SK-N-SH treated with all-trans-retinoic acid at 6 μM for 48 hours (cell line): ENCODE data around the gene FAM111A.
"Not testable (repeated sequence)": the region's sequence is repeated elsewhere in the genome, so short reads cannot be mapped to it uniquely, and the experiment has no call there.

Experiments
- ATAC-seq: fragments of 200-7000 bp; cut with Tn5 transposase; 3 replicates; pipeline ENCODE4 v1.9.1; 2020; ENCODE audit warnings: mild to moderate bottlenecking, moderate library complexity
- ARNTL ChIP-seq: fragments of 450-650 bp; formaldehyde crosslinking; IDR thresholded peaks from 2 replicates; pipeline ENCODE4 v1.5.0; 2020; ENCODE audit warnings: low read depth, mild to moderate bottlenecking, moderate library complexity, borderline replicate concordance
- BACH2 ChIP-seq: fragments of 250-450 bp; sonication (Bioruptor Pico); IDR thresholded peaks from 2 replicates; pipeline ENCODE4 v1.9.0; 2021; ENCODE audit warnings: mild to moderate bottlenecking, borderline replicate concordance
- CREB5 ChIP-seq: fragments of 250-450 bp; sonication (Bioruptor Pico); IDR thresholded peaks from 2 replicates; pipeline ENCODE4 v1.5.1; 2020; ENCODE audit warnings: low read depth, mild to moderate bottlenecking, moderate library complexity
- CSDC2 ChIP-seq: fragments of 250-450 bp; sonication (Bioruptor Pico); IDR thresholded peaks from 2 replicates; pipeline ENCODE4 v1.5.0; 2020; ENCODE audit warnings: mild to moderate bottlenecking, moderate library complexity
- CSRNP3 ChIP-seq: fragments of 250-450 bp; sonication (Bioruptor Pico); IDR thresholded peaks from 2 replicates; pipeline ENCODE4 v1.5.1; 2021; ENCODE audit warnings: mild to moderate bottlenecking, moderate library complexity
- OSR1 ChIP-seq: fragments of 250-450 bp; sonication (Bioruptor Pico); IDR thresholded peaks from 2 replicates; pipeline ENCODE4 v1.8.0; 2022; ENCODE audit warnings: moderate library complexity, mild to moderate bottlenecking, inconsistent platforms
- PATZ1 ChIP-seq: fragments of 250-450 bp; sonication (Bioruptor Pico); IDR thresholded peaks from 2 replicates; pipeline ENCODE4 v1.8.0; 2020; ENCODE audit warnings: mild to moderate bottlenecking, moderate library complexity, borderline replicate concordance
- POU6F1 ChIP-seq: fragments of 250-450 bp; sonication (Bioruptor Pico); IDR thresholded peaks from 2 replicates; pipeline ENCODE4 v1.8.0; 2021; ENCODE audit warnings: low read depth, mild to moderate bottlenecking, moderate library complexity, borderline replicate concordance
- PPARA ChIP-seq: fragments of 250-450 bp; sonication (Bioruptor Pico); IDR thresholded peaks from 2 replicates; pipeline ENCODE4 v1.5.0; 2020; ENCODE audit warnings: mild to moderate bottlenecking, borderline replicate concordance
- SNAI2 ChIP-seq: fragments of 250-450 bp; sonication (Bioruptor Pico); IDR thresholded peaks from 2 replicates; pipeline ENCODE4 v1.5.0; 2020; ENCODE audit warnings: mild to moderate bottlenecking, moderate library complexity
- TCF4 ChIP-seq: fragments of 250-450 bp; sonication (Bioruptor Pico); IDR thresholded peaks from 2 replicates; pipeline ENCODE4 v1.8.0; 2021; ENCODE audit warnings: mild to moderate bottlenecking, moderate library complexity, borderline replicate concordance
- TOX ChIP-seq: fragments of 250-450 bp; sonication (Bioruptor Pico); IDR thresholded peaks from 2 replicates; pipeline ENCODE4 v1.8.0; 2021; ENCODE audit warnings: mild to moderate bottlenecking, moderate library complexity, borderline replicate concordance
- ZC3H10 ChIP-seq: fragments of 250-450 bp; sonication (Bioruptor Pico); IDR thresholded peaks from 2 replicates; pipeline ENCODE4 v1.5.1; 2021; ENCODE audit warnings: mild to moderate bottlenecking, moderate library complexity
- ZFP3 ChIP-seq: fragments of 250-450 bp; sonication (Bioruptor Pico); IDR thresholded peaks from 2 replicates; pipeline ENCODE4 v1.5.0; 2020; ENCODE audit warnings: mild to moderate bottlenecking, moderate library complexity
- ZNF565 ChIP-seq: fragments of 450-650 bp; formaldehyde crosslinking; conservative IDR thresholded peaks from 2 replicates; pipeline ENCODE4 v1.5.0; 2020; ENCODE audit warnings: low read depth, mild to moderate bottlenecking, moderate library complexity
- ZNF70 ChIP-seq: fragments of 450-650 bp; formaldehyde crosslinking; IDR thresholded peaks from 2 replicates; pipeline ENCODE4 v1.5.0; 2020; ENCODE audit warnings: mild to moderate bottlenecking, moderate library complexity
- ZNF8 ChIP-seq: fragments of 450-650 bp; formaldehyde crosslinking; IDR thresholded peaks from 2 replicates; pipeline ENCODE4 v1.5.0; 2020; ENCODE audit warnings: mild to moderate bottlenecking, moderate library complexity

FAM111A gene

GRCh38 chr11:59119826-59120225 is 22.8 kb upstream of the FAM111A start:
- TF ChIP-seq ARNTL (CRISPR knock-in tag), result no peak
- ATAC-seq, result no peak

- TF ChIP-seq BACH2, result no peak
- no peak for TF ChIP-seq PPARA (CRISPR knock-in tag)
- TF ChIP-seq CREB5 (CRISPR knock-in tag), result no peak
- TF ChIP-seq ZNF8 (CRISPR knock-in tag), result no peak
- TF ChIP-seq ZNF565 (CRISPR knock-in tag), result no peak
- TF ChIP-seq TCF4 (CRISPR knock-in tag), result no peak
- no peak for TF ChIP-seq ARNTL (CRISPR knock-in tag)
- TF ChIP-seq TOX (CRISPR knock-in tag), result no peak
- TF ChIP-seq CSRNP3, result no peak
- no peak for TF ChIP-seq ZC3H10 (CRISPR knock-in tag)
- no peak for TF ChIP-seq ZFP3 (CRISPR knock-in tag)
- no peak for TF ChIP-seq OSR1 (CRISPR knock-in tag)
- TF ChIP-seq, all 23 proteins: peak for 0
- peak; percentile 100 for ATAC-seq
Measured at GRCh38 chr11:59135648-59136461, 6.8 kb upstream of the FAM111A start.

- not testable (repeated sequence) for ATAC-seq
Measured at GRCh38 chr11:59136551-59136950, 6.1 kb upstream of the FAM111A start.

GRCh38 chr11:59137190-59137589 is 5.5 kb upstream of the FAM111A start:
- no peak for ATAC-seq
- TF ChIP-seq SNAI2 (no peak), OSR1 (CRISPR knock-in tag) (no peak), CREB5 (CRISPR knock-in tag) (no peak), TCF4 (CRISPR knock-in tag) (no peak), POU6F1 (CRISPR knock-in tag) (no peak), ZC3H10 (CRISPR knock-in tag) (no peak), PATZ1 (CRISPR knock-in tag) (no peak), PPARA (CRISPR knock-in tag) (no peak), CSDC2 (CRISPR knock-in tag) (no peak), ZNF70 (no peak), CSRNP3 (no peak), ARNTL (CRISPR knock-in tag) (no peak)
